HepG2 (cell line): Measurements from ENCODE around the gene CYP17A1. TPM values are rescaled to one million over a fixed set of nuclear protein-coding genes. Genes with fewer than 3 reads are reported as not detected.
A peak's percentile ranks its signal among the peaks of the same experiment; 100 is the strongest.

Source experiments
- ARNT ChIP-seq: fragments of 450-650 bp; IDR thresholded peaks from 2 replicates; pipeline ENCODE4 v1.6.1; 2017
- ETV6 ChIP-seq: sonication (generic); formaldehyde crosslinking; conservative IDR thresholded peaks from 2 replicates; pipeline ENCODE4 v1.4.0; 2020; ENCODE audit warnings: missing genetic modification reagents
- IRX3 ChIP-seq: sonication (generic); formaldehyde crosslinking; IDR thresholded peaks from 2 replicates; pipeline ENCODE4 v1.8.1; 2023; ENCODE audit warnings: mild to moderate bottlenecking, low read depth, missing genetic modification reagents, borderline replicate concordance
- NFAT5 ChIP-seq: sonication (generic); formaldehyde crosslinking; IDR thresholded peaks from 2 replicates; pipeline ENCODE4 v1.4.0; 2020; ENCODE audit warnings: missing genetic modification reagents
- RFX3 ChIP-seq: IDR thresholded peaks from 2 replicates; pipeline ENCODE4 v1.6.1; 2016; ENCODE audit warnings: missing biosample characterization, missing genetic modification reagents
- RFXANK ChIP-seq: IDR thresholded peaks from 2 replicates; pipeline ENCODE4 v1.6.1; 2016
- XRCC5 ChIP-seq: fragments of 200-400 bp; formaldehyde crosslinking; optimal IDR thresholded peaks from 2 replicates; pipeline ENCODE3; 2017; ENCODE audit warnings: mild to moderate bottlenecking, low read length
- ZNF615 ChIP-seq: sonication (generic); formaldehyde crosslinking; IDR thresholded peaks from 2 replicates; pipeline ENCODE4 v1.5.0; 2020; ENCODE audit warnings: mild to moderate bottlenecking, missing genetic modification reagents, borderline replicate concordance
- ZNF879 ChIP-seq: sonication (generic); formaldehyde crosslinking; IDR thresholded peaks from 2 replicates; pipeline ENCODE4 v1.8.1; 2023; ENCODE audit warnings: missing genetic modification reagents
- ZXDC ChIP-seq: sonication (generic); formaldehyde crosslinking; IDR thresholded peaks from 2 replicates; pipeline ENCODE4 v1.5.0; 2020; ENCODE audit warnings: mild to moderate bottlenecking, missing genetic modification reagents
- polyA plus RNA-seq, 8 experiments: library from polyadenylated mRNA; depleted of rRNA in 3 of 8; stranded (reverse) in 7 of 8; unstranded in 1 of 8; fragments of >200 nt; fragmentation: Illumina TruSeq in 4 of 8; extraction: Trizol in 4 of 8; gene quantifications; 2 replicates each; pipeline versions ENCODE4 v1.2.1 to v1.2.3, GENCODE V29; 2011 to 2016; ENCODE audit warnings: low read depth in 4 of 8, missing spikeins in 1 of 8, mixed read lengths in 1 of 8; ENCODE audit not compliant: insufficient read depth in 1 of 8
- total RNA-seq, 5 experiments: library from RNA; depleted of rRNA; stranded (reverse); fragments of >200 nt; fragmentation: Illumina TruSeq; extraction: Trizol; gene quantifications; 2 replicates each; pipeline ENCODE4 v1.2.3, GENCODE V29; 2016; ENCODE audit warnings: low read depth in 1 of 5
- TF ChIP-seq, protein P1 (sequence below): sonication (generic); formaldehyde crosslinking; IDR thresholded peaks from 2 replicates; pipeline ENCODE4 v1.5.0; 2020; ENCODE audit warnings: missing genetic modification reagents
- TF ChIP-seq, protein P2 (sequence below): IDR thresholded peaks from 2 replicates; pipeline ENCODE4 v1.6.1; 2016; ENCODE audit warnings: mild to moderate bottlenecking
- TF ChIP-seq, protein P3 (sequence below): sonication (generic); formaldehyde crosslinking; IDR thresholded peaks from 2 replicates; pipeline ENCODE4 v1.5.1; 2020; ENCODE audit warnings: missing genetic modification reagents, mild to moderate bottlenecking, borderline replicate concordance

CYP17A1 gene
- total and polyA plus RNA-seq, 2 of the 13 experiments (the other 11 are each of a cell fraction or from before 2014, with no cell fraction given), result 0.13 to 1.1 TPM

DNA sequence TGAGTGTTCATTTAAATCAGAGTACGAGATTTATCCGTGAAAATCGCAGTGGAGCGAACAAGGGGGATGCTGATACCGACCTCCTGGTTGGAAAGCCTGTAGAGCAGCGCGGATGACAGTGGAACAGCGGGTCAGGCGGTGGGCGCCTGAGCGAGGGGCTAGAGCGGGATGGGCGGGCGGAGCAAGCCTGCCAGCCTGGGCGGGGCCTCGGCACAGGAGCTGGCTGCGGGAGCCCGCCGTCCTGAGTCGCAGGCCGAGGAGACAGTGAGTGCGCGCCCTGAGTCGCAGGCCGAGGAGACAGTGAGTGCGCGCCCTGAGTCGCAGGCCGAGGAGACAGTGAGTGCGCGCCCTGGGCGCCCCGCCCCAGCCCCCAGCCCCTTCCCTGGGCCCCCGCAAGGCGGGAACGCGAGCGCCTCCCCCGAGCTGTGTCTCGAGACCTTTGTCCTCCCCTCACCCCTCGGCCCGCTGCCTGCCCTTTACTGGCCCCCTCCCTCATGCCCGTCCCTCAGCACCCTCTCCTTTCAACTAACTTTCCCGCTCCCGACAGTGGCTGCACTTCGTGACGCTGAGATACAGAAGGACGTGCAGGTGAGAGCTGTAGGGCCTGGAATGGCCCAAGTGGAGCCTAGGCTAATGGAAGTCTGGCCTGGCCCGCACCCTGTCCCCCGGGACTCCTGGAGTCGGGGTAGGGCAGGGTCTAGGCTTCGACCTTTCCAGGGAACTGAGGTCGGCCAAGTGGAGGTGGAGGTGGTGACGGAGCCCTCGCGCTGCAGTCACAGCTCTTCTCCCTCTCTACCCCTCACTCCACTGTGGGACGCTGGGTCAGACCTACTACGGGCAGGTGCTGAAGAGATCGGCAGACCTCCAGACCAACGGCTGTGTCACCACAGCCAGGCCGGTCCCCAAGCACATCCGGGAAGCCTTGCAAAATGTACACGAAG, 32.3 kb upstream of the CYP17A1 start, which contains the start of gene AS3MT (continued):
- TF ChIP-seq, protein P1, sequence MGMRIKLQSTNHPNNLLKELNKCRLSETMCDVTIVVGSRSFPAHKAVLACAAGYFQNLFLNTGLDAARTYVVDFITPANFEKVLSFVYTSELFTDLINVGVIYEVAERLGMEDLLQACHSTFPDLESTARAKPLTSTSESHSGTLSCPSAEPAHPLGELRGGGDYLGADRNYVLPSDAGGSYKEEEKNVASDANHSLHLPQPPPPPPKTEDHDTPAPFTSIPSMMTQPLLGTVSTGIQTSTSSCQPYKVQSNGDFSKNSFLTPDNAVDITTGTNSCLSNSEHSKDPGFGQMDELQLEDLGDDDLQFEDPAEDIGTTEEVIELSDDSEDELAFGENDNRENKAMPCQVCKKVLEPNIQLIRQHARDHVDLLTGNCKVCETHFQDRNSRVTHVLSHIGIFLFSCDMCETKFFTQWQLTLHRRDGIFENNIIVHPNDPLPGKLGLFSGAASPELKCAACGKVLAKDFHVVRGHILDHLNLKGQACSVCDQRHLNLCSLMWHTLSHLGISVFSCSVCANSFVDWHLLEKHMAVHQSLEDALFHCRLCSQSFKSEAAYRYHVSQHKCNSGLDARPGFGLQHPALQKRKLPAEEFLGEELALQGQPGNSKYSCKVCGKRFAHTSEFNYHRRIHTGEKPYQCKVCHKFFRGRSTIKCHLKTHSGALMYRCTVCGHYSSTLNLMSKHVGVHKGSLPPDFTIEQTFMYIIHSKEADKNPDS (CRISPR knock-in tag), result no peak
- TF ChIP-seq IRX3 (CRISPR knock-in tag) (no peak; the same call in 1 of the 2 replicates), RFXANK (CRISPR knock-in tag) (no peak), RFX3 (no peak), ZNF879 (CRISPR knock-in tag) (no peak), NFAT5 (CRISPR knock-in tag) (0 out of 2 replicates have a peak, but pooled peaks have one; percentile 12), XRCC5 (peak; percentile 47), ZXDC (0 out of 2 replicates have a peak, but pooled peaks have one; percentile 59), ARNT (no peak), ZNF615 (CRISPR knock-in tag) (no peak), ETV6 (CRISPR knock-in tag) (no peak)
- TF ChIP-seq, protein P2, sequence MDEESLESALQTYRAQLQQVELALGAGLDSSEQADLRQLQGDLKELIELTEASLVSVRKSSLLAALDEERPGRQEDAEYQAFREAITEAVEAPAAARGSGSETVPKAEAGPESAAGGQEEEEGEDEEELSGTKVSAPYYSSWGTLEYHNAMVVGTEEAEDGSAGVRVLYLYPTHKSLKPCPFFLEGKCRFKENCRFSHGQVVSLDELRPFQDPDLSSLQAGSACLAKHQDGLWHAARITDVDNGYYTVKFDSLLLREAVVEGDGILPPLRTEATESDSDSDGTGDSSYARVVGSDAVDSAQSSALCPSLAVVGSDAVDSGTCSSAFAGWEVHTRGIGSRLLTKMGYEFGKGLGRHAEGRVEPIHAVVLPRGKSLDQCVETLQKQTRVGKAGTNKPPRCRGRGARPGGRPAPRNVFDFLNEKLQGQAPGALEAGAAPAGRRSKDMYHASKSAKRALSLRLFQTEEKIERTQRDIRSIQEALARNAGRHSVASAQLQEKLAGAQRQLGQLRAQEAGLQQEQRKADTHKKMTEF, result 0 out of 2 replicates have a peak, but pooled peaks have one; percentile 20
- TF ChIP-seq, protein P3, sequence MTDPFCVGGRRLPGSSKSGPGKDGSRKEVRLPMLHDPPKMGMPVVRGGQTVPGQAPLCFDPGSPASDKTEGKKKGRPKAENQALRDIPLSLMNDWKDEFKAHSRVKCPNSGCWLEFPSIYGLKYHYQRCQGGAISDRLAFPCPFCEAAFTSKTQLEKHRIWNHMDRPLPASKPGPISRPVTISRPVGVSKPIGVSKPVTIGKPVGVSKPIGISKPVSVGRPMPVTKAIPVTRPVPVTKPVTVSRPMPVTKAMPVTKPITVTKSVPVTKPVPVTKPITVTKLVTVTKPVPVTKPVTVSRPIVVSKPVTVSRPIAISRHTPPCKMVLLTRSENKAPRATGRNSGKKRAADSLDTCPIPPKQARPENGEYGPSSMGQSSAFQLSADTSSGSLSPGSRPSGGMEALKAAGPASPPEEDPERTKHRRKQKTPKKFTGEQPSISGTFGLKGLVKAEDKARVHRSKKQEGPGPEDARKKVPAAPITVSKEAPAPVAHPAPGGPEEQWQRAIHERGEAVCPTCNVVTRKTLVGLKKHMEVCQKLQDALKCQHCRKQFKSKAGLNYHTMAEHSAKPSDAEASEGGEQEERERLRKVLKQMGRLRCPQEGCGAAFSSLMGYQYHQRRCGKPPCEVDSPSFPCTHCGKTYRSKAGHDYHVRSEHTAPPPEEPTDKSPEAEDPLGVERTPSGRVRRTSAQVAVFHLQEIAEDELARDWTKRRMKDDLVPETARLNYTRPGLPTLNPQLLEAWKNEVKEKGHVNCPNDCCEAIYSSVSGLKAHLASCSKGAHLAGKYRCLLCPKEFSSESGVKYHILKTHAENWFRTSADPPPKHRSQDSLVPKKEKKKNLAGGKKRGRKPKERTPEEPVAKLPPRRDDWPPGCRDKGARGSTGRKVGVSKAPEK (CRISPR knock-in tag), result no peak
